GM21576 (cell line): ENCODE measurements around the gene MSH4.
"Not testable (repeated sequence)": the region's sequence is repeated elsewhere in the genome, so short reads cannot be mapped to it uniquely, and the experiment has no call there.

Source experiments
- ATAC-seq: cut with Tn5 transposase; IDR thresholded peaks from one replicate; pipeline ENCODE4 v1.9.1; 2021; ENCODE audit warnings: mild to moderate bottlenecking, moderate library complexity; ENCODE audit not compliant: unreplicated experiment

MSH4 gene

DNA sequence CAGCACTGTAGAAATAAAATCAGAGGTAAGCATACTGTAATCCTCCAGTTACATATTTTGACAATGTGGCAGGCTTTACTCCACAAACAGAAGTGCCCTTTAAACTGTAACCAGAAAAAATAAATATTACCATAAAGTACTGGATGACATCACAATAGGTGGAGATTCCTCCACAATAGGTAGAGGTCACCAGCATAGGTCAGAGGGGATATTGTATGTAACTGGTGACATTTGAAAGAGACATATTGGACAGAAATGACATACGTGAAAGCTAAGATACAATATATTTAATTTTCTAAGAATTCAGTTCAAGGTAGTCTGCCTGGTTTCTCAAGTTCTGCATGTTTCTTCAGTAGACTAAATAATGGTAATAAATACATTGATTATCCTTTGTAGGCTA lies 135.6 kb downstream of the MSH4 start, which contains the start of gene ASB17:
TSS of gene ASB17 (minus strand) at position 101 of the 400 bp plus-strand sequence. CDS start 113 bp downstream, outside the sequence.
- ATAC-seq, result no peak

DNA sequence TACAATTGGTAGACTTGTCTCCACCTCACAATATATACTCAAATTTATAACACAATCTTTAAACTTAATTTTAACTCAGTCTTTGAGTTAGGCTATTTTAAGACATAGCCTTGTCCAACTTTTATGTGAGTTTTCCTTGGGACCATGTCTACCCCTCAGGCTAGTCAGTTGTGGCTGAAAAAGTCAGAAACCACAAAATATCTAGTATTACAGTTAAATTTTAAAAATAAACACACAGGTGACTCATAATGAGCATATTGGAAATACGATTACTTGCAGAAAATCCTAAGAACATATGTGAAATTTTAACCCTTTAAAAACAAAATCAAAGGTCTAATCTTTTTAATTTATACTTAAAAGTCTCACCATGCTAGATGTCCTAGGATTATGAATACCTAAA lies 140.4 kb downstream of the MSH4 start:
- ATAC-seq, result no peak

DNA sequence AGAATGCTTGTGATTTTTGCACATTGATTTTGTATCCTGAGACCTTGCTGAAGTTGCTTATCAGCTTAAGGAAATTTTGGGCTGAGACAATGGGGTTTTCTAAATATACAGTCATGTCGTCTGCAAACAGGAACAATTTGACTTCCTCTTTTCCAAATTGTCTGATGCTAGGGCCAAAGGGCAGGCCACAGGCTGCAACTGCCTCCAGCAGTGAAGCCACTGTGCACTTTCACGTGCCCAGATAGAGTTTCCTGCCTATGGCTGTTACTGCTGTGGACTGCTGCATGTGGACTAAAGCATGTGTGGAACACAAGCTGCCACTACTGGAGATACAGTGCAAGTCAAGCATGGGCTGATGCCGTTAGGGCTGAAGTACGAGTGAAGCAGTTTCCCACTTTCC lies 146.4 kb downstream of the MSH4 start:
- ATAC-seq, result not testable (repeated sequence)

DNA sequence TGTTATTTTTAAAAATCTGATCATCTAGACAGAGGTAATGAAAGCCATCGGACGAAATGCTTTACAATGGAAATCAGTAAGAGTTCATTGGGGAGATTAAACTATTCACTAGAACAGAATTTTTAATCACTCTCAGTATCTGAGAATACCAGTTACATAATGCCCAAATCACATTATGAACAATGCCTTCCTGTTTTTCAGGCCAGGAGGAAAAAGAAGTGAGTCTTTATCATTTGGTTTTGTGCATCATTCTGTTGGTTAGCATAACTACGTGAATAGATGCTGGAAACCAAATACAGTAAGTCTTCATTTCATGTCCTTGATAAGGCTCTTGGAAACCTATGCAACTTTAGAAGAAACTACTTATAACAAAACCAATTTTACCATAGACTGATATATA lies 153.5 kb downstream of the MSH4 start:
- ATAC-seq, result no peak

DNA sequence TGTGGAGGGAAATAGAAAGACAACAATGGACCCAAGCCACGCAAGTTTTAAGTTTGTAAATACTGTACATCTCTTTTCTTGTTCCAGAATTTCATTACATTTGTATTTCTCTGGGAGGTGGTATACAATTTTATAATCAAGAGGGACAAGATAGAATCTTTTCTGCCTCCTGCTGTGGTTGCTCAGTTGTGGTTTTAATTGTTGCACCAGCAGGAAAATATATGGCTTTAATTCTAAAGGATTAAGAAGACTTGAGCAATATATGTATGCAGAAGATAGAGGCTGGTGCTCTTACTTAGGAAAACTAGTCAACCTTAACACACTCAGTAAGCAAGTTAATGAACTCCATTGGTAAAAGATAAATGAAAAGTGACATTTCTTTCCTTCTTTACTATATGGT lies 155.3 kb downstream of the MSH4 start:
- ATAC-seq, result no peak

DNA sequence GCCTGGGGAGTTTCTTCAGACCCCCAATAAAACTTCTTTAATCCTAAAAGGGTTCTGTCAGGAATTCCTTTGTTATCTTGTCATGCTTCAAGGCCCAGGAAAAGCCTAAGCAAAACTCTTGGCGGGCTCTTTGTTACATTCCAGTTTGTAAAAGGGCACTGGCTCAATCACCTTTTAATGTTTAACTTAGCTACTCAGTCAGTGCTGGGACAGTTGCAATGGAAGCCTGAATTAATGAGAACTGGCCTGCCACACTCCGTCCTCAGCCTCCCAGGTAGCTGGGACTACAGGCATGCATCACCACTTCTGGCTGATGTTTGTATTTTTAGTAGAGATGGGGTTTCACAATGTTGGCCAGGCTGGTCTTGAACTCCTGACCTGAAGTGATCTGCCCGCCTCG lies 156.8 kb downstream of the MSH4 start:
- no peak for ATAC-seq

DNA sequence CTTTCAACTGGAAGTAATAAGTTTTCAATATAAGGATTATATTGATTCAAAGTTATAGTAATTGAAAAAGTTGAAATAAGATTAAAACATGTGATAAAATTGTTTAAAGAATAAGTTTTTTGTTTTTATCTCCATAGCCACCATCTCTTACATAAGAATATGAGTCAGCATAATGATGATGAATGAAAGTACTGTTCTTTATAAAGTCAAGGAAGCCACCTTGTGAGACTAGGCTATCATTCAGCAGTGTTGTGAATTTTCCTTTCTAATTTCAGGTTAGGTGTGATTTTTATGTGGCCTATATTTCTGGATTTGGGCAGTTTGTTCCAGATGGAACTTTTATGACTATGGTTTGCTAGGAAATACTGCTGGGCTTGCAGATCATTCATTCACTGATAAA lies 157.9 kb downstream of the MSH4 start:
- ATAC-seq, result no peak
